GM23248 (cell line): ENCODE measurements around the gene TTC28. TPM values are rescaled to one million over a fixed set of nuclear protein-coding genes. Genes with fewer than 3 reads are reported as not detected.

ENCODE experiments used
- DNase-seq: peaks from one replicate; pipeline ENCODE4 v3.0.0-alpha.2; 2015
- H2AFZ ChIP-seq: fragments of 200-600 bp; sonication (generic); 2 replicates; pipeline ENCODE4 v1.6.1; 2016; ENCODE audit warnings: antibody characterized with exemption
- H3F3A ChIP-seq: fragments of 200-600 bp; sonication (generic); 2 replicates; pipeline ENCODE4 v1.6.1; 2016; ENCODE audit warnings: mild to moderate bottlenecking, antibody characterized with exemption, mixed run types; ENCODE audit not compliant: insufficient read depth
- H3K27ac ChIP-seq: fragments of 200-600 bp; sonication (generic); 2 replicates; pipeline ENCODE4 v1.5.1; 2016; ENCODE audit warnings: mild to moderate bottlenecking
- H3K27me3 ChIP-seq: fragments of 200-600 bp; sonication (generic); replicated peaks from 2 replicates; pipeline ENCODE4 v1.6.1; 2016; ENCODE audit warnings: mild to moderate bottlenecking; ENCODE audit not compliant: insufficient read depth
- H3K36me3 ChIP-seq: fragments of 200-600 bp; sonication (generic); 2 replicates; pipeline ENCODE4 v1.6.1; 2016; ENCODE audit warnings: low read depth, mild to moderate bottlenecking
- H3K4me1 ChIP-seq: fragments of 200-600 bp; sonication (generic); 2 replicates; pipeline ENCODE4 v1.6.1; 2016; ENCODE audit warnings: mild to moderate bottlenecking; ENCODE audit not compliant: insufficient read depth
- H3K4me2 ChIP-seq: fragments of 200-600 bp; sonication (generic); one replicate; pipeline ENCODE4 v1.6.1; 2016; ENCODE audit warnings: mild to moderate bottlenecking; ENCODE audit not compliant: unreplicated experiment
- H3K4me3 ChIP-seq: fragments of 200-600 bp; sonication (generic); 2 replicates; pipeline ENCODE4 v1.5.1; 2016; ENCODE audit warnings: mild to moderate bottlenecking
- H3K79me2 ChIP-seq: fragments of 200-600 bp; sonication (generic); 2 replicates; pipeline ENCODE4 v1.6.1; 2016; ENCODE audit warnings: mild to moderate bottlenecking; ENCODE audit not compliant: insufficient read depth
- H3K9ac ChIP-seq: fragments of 200-600 bp; sonication (generic); 2 replicates; pipeline ENCODE4 v1.6.1; 2016; ENCODE audit warnings: mild to moderate bottlenecking
- H3K9me2 ChIP-seq: fragments of 200-600 bp; sonication (generic); 2 replicates; pipeline ENCODE4 v1.6.1; 2016; ENCODE audit warnings: mixed run types, mild to moderate bottlenecking, moderate library complexity; ENCODE audit not compliant: insufficient read depth
- H3K9me3 ChIP-seq: fragments of 200-600 bp; sonication (generic); one replicate; pipeline ENCODE4 v1.6.1; 2017; ENCODE audit warnings: low read depth
- H4K20me1 ChIP-seq: fragments of 200-600 bp; sonication (generic); 2 replicates; pipeline ENCODE4 v1.6.0; 2016; ENCODE audit not compliant: insufficient read depth
- EZH2 ChIP-seq: fragments of 200-600 bp; sonication (generic); IDR thresholded peaks from 2 replicates; pipeline ENCODE4 v1.6.1; 2018; ENCODE audit warnings: antibody characterized with exemption, mild to moderate bottlenecking; ENCODE audit not compliant: insufficient read depth, poor library complexity, severe bottlenecking
- EZH2phosphoT487 ChIP-seq: fragments of 200-600 bp; sonication (generic); IDR thresholded peaks from 2 replicates; pipeline ENCODE4 v1.6.1; 2018; ENCODE audit warnings: antibody characterized with exemption, moderate library complexity, mild to moderate bottlenecking, low read depth; ENCODE audit not compliant: insufficient read depth
- WGBS, 2 experiments: methylation state at CpG; one replicate each; pipeline ENCODE4 v1.1.6; 2015 to 2017; ENCODE audit warnings: low lambda C conversion rate in 2 of 2, low coverage in 1 of 2; ENCODE audit errors: missing lambda C conversion rate in 2 of 2; 5-methylcytosine and 5-hydroxymethylcytosine counted together
- in situ Hi-C: fragments of 300-500 bp; cut with MboI; formaldehyde crosslinking; loops from 2 replicates; pipeline ENCODE4 v1.15.0; 2020
- polyA plus RNA-seq: library from polyadenylated mRNA; unstranded; fragments of >200 nt; fragmentation: Nextera tagmentation; extraction: Ambion mirVana; gene quantifications from 2 replicates; pipeline ENCODE4 v1.2.1, GENCODE V29; 2016
- total RNA-seq: library from RNA; depleted of rRNA; stranded (reverse); fragments of >200 nt; shearing (Covaris generic); gene quantifications from 2 replicates; pipeline ENCODE4 v1.2.3, GENCODE V29; 2014

Gene TTC28
- total and polyA plus RNA-seq, 2 experiments from 2014 or later, result 12.5 to 41.9 TPM

GRCh38 chr22:28008649-28009048, 671.0 kb downstream of the TTC28 start:
- H3K9me2 ChIP-seq, result no peaks in the 10 kb centered on the region
- H3K4me3 ChIP-seq, result no peak overlapping the region
- H3K27me3 ChIP-seq, result no peaks in the 10 kb centered on the region
- H3K4me1 ChIP-seq, result peaks cover 13% of the 10 kb centered on the region
- no peaks in the 10 kb centered on the region; the same call in 1 of the 2 replicates for H3K36me3 ChIP-seq
- no peaks in the 10 kb centered on the region for H4K20me1 ChIP-seq
- in situ Hi-C loops, result no loop called here
- 89 to 93% methylated on average over 5 of the region's 5 CpGs for WGBS, 2 experiments
- no peaks in the 10 kb centered on the region for H3K9me3 ChIP-seq
- TF ChIP-seq EZH2phosphoT487 (no peak), EZH2 (no peak)
- DNase-seq, result no peak
- no peak overlapping the region for H2AFZ ChIP-seq
- H3K27ac ChIP-seq, result peak overlapping the region; percentile 26; the same call in 1 of the 2 replicates
- no peaks in the 10 kb centered on the region for H3K79me2 ChIP-seq
- H3F3A ChIP-seq, result peaks cover 6% of the 10 kb centered on the region; the same call in 1 of the 2 replicates
- no peak overlapping the region for H3K4me2 ChIP-seq
- 0 out of 2 replicates have a peak overlapping the region, but pooled peaks have one; percentile 0 for H3K9ac ChIP-seq

DNA sequence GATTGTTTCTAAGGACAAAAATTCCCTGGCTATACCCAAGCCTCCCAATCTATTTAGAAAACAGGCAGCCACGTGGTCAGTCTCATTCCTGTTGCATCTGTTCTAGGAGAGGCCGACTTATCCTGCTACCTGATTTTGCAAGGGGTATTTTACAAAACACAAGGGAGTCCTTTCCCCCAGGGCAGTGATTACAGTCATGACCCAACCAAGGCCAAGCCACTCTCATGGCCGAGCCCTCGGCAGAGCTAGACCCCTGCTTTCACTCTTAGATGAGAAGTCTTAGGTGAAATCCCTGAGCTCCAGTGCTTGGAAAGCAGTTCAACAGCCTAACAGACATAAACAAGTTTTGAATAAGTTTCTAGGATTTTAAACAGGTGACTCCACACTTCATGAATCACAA, 671.6 kb downstream of the TTC28 start:
- DNase-seq, result no peak
- Histone ChIP-seq H3K27me3 (no peaks in the 10 kb centered on the region), H2AFZ (no peak overlapping the region), H3K4me1 (peaks cover 13% of the 10 kb centered on the region), H3K9ac (no peak overlapping the region), H3F3A (peaks cover 6% of the 10 kb centered on the region; the same call in 1 of the 2 replicates), H3K9me3 (no peaks in the 10 kb centered on the region), H4K20me1 (no peaks in the 10 kb centered on the region), H3K9me2 (no peaks in the 10 kb centered on the region), H3K4me3 (no peak overlapping the region), H3K36me3 (no peaks in the 10 kb centered on the region; the same call in 1 of the 2 replicates), H3K4me2 (no peak overlapping the region), H3K79me2 (no peaks in the 10 kb centered on the region), H3K27ac (no peak overlapping the region)
- WGBS, 2 experiments, result 93 to 99% methylated on average over 4 of the region's 4 CpGs
- no peak for TF ChIP-seq EZH2phosphoT487
- TF ChIP-seq EZH2, result no peak
- in situ Hi-C loops, result no loop called here

DNA sequence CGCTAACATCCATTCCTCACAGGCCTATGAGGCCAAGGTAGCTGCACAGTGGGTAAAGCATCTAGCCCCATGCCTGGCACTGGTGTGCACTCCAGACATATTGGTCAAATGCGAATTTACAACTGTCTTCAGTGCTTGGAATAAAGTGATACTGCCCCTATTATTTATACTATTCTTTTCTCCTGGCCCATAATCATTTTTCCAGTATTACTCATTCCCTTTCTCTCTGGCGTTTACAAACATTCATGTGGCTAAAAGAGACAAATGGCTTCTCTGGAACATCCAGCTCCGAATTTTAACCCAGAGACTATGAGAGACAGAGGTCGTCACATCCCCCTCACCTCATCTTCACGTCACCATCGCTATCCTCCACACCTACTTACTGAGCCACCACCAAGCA, 673.4 kb downstream of the TTC28 start:
- Histone ChIP-seq H3K4me2 (no peak overlapping the region), H3K27ac (no peak overlapping the region), H3K79me2 (no peaks in the 10 kb centered on the region), H3K36me3 (no peaks in the 10 kb centered on the region; the same call in 1 of the 2 replicates), H3K9ac (no peak overlapping the region), H3K4me1 (peaks cover 13% of the 10 kb centered on the region), H4K20me1 (no peaks in the 10 kb centered on the region), H2AFZ (no peak overlapping the region), H3K27me3 (no peaks in the 10 kb centered on the region), H3K4me3 (no peak overlapping the region), H3K9me2 (no peaks in the 10 kb centered on the region), H3K9me3 (no peaks in the 10 kb centered on the region), H3F3A (peaks cover 6% of the 10 kb centered on the region; the same call in 1 of the 2 replicates)
- no peak for TF ChIP-seq EZH2phosphoT487
- TF ChIP-seq EZH2, result no peak
- peak; percentile 24 for DNase-seq
- in situ Hi-C loops, result no loop called here
- WGBS, 2 experiments, result 76 to 78% methylated on average over 7 of the region's 7 CpGs

DNA sequence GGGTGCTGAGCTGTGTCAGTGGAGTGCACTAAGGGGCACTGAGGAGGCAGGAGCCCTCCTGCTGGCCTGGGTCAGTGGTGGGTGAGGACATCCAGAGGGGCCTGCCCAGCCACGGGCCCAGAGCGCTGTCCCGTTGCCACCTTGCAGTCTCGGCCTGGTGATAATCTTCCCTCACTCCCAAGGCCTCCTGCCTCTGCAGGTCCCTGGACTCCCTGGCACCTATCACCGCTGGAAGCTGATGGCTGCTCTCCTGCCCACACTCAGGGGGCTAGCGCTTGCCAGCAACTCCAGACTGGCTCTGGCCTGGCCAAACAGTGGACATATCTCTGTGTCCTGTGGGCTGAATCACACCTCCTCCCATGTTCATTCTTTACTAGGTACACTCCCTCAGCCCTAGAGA, 674.1 kb downstream of the TTC28 start:
- no peak for TF ChIP-seq EZH2phosphoT487
- TF ChIP-seq EZH2, result no peak
- DNase-seq, result no peak
- Histone ChIP-seq H3K27me3 (no peaks in the 10 kb centered on the region), H3K4me1 (peaks cover 13% of the 10 kb centered on the region), H3K36me3 (no peaks in the 10 kb centered on the region; the same call in 1 of the 2 replicates), H3K79me2 (no peaks in the 10 kb centered on the region), H2AFZ (no peak overlapping the region), H3K27ac (no peak overlapping the region), H3K4me3 (no peak overlapping the region), H3K4me2 (no peak overlapping the region), H4K20me1 (no peaks in the 10 kb centered on the region), H3K9me3 (no peaks in the 10 kb centered on the region), H3F3A (peaks cover 6% of the 10 kb centered on the region; the same call in 1 of the 2 replicates), H3K9ac (no peak overlapping the region), H3K9me2 (no peaks in the 10 kb centered on the region)
- 98 to 100% methylated on average over 6 of the region's 6 CpGs for WGBS, 2 experiments
- in situ Hi-C loops, result no loop called here

GRCh38 chr22:28004021-28004420, 675.6 kb downstream of the TTC28 start:
- no peak overlapping the region for H3K9ac ChIP-seq
- 91 to 93% methylated on average over 6 of the region's 6 CpGs for WGBS, 2 experiments
- no peak overlapping the region for H3K27ac ChIP-seq
- no peaks in the 10 kb centered on the region; the same call in 1 of the 2 replicates for H3K36me3 ChIP-seq
- H2AFZ ChIP-seq, result no peak overlapping the region
- in situ Hi-C loops, result no loop called here
- H3K4me1 ChIP-seq, result peaks cover 10% of the 10 kb centered on the region
- TF ChIP-seq EZH2phosphoT487, result no peak
- no peak for TF ChIP-seq EZH2
- no peaks in the 10 kb centered on the region for H4K20me1 ChIP-seq
- H3K79me2 ChIP-seq, result no peaks in the 10 kb centered on the region
- H3K27me3 ChIP-seq, result no peaks in the 10 kb centered on the region
- H3K4me3 ChIP-seq, result no peak overlapping the region
- no peak for DNase-seq
- no peaks in the 10 kb centered on the region for H3K9me3 ChIP-seq
- H3F3A ChIP-seq, result peaks cover 3% of the 10 kb centered on the region; the same call in 1 of the 2 replicates
- H3K4me2 ChIP-seq, result no peak overlapping the region
- no peaks in the 10 kb centered on the region for H3K9me2 ChIP-seq
